COLO829 (cell line): ENCODE measurements around the gene SLX9.
"Not testable (repeated sequence)": the region's sequence is repeated elsewhere in the genome, so short reads cannot be mapped to it uniquely, and the experiment has no call there.

ENCODE experiments used
- DNase-seq: peaks from one replicate; pipeline ENCODE4 v3.0.0; 2012; ENCODE audit warnings: low spot score

SLX9 gene

GRCh38 chr21:44902268-44903049 is 37.4 kb upstream of the SLX9 start:
- no peak for DNase-seq

GRCh38 chr21:44903050-44903685 is 36.7 kb upstream of the SLX9 start:
- no peak for DNase-seq

GRCh38 chr21:44903689-44904088 is 36.1 kb upstream of the SLX9 start:
- DNase-seq: no peak

- no peak for DNase-seq
Measured at GRCh38 chr21:44904141-44904923, 35.5 kb upstream of the SLX9 start.

GRCh38 chr21:44905016-44905727 is 34.7 kb upstream of the SLX9 start:
- DNase-seq: no peak

- DNase-seq: no peak
Measured at GRCh38 chr21:44905728-44906090, 34.1 kb upstream of the SLX9 start.

GRCh38 chr21:44907225-44907965 is 32.4 kb upstream of the SLX9 start:
- no peak for DNase-seq

- no peak for DNase-seq
Measured at GRCh38 chr21:44907966-44908895, 31.6 kb upstream of the SLX9 start.

GRCh38 chr21:44908908-44909307 is 30.9 kb upstream of the SLX9 start:
- DNase-seq: no peak

- DNase-seq: no peak
Measured at GRCh38 chr21:44909719-44910118, 30.1 kb upstream of the SLX9 start.

GRCh38 chr21:44910229-44911067 is 29.4 kb upstream of the SLX9 start:
- DNase-seq: no peak

- DNase-seq: no peak
Measured at GRCh38 chr21:44911068-44911383, 28.8 kb upstream of the SLX9 start.

- no peak for DNase-seq
Measured at GRCh38 chr21:44911384-44912157, 28.3 kb upstream of the SLX9 start.

- no peak for DNase-seq
Measured at GRCh38 chr21:44912158-44912473, 27.7 kb upstream of the SLX9 start.

- DNase-seq: not testable (repeated sequence)
Measured at GRCh38 chr21:44912506-44913412, 27.1 kb upstream of the SLX9 start.

- DNase-seq: no peak
Measured at GRCh38 chr21:44913425-44914175, 26.2 kb upstream of the SLX9 start.

- DNase-seq: no peak
Measured at GRCh38 chr21:44914176-44914874, 25.5 kb upstream of the SLX9 start.
